Vagina (tissue), 2 donors: ENCODE data around the gene PSMD1.

Experiments
- POLR2A ChIP-seq, 2 donors: fragments of 450-650 bp; IDR thresholded peaks; one replicate each; pipeline ENCODE4 v1.6.1; 2017; ENCODE audit warnings: antibody characterized with exemption in 2 of 2, mild to moderate bottlenecking in 2 of 2, moderate library complexity in 2 of 2
- POLR2AphosphoS5 ChIP-seq, 2 donors: sonication (generic); formaldehyde crosslinking; IDR thresholded peaks; one replicate each; pipeline ENCODE4 v1.9.0; 2017; ENCODE audit warnings: antibody characterized with exemption in 2 of 2, mild to moderate bottlenecking in 2 of 2, low read depth in 1 of 2; ENCODE audit not compliant: insufficient read depth in 1 of 2
- TF ChIP-seq, protein P1 (sequence below), 3 experiments: fragments of 450-650 bp in 2 of 3; fragments of 200-600 bp in 1 of 3; sonication (generic) in 1 of 3; IDR thresholded peaks; one replicate each; pipeline ENCODE4 v1.5.1; 2017 to 2019; ENCODE audit warnings: antibody characterized with exemption in 3 of 3, mild to moderate bottlenecking in 2 of 3, moderate library complexity in 2 of 3

DNA sequence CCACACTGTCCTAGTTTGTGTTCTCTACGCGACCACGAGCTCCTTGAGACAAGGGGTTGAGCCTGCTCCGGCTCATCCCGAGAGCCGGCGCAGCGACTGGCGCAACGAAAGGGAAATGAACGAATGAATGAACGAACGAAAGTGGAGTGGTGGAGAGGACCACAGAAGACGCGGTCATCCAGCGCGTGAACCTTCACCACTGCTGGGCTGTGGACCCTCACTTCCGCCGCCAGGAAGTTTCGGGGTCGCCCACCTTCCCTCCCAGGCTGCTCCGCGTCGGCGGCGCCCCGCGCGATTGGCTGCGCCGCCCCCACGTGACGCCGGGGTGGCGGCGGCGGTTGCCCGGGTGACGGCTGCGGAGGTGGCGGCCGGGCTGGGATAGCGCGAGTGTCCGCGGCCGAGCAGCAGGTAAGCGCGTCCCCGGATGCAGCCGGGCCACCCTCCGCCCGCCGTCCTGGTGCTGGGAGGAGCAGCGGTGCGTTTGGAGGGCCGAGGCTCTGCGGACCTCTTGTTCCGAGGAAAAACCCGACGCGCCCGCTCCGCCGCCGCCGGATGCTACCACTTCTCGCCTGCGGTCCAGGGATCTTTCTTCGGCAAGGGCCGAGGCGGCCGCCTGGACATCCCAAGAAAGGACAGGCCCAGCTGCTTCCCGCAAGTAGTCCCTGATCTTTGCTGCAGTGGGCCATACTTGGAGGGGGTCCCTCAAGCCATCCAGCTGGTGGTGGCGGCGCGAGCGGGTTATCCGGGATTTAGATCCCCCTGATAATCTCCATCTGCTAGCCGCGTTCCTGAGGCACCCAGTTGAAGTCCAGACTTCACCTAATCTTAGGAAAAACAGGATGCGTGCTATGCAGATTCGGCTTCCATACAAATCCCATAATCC is 141.9 kb downstream of the PSMD1 start, which contains the start of gene ARMC9:
- TF ChIP-seq, protein P1, sequence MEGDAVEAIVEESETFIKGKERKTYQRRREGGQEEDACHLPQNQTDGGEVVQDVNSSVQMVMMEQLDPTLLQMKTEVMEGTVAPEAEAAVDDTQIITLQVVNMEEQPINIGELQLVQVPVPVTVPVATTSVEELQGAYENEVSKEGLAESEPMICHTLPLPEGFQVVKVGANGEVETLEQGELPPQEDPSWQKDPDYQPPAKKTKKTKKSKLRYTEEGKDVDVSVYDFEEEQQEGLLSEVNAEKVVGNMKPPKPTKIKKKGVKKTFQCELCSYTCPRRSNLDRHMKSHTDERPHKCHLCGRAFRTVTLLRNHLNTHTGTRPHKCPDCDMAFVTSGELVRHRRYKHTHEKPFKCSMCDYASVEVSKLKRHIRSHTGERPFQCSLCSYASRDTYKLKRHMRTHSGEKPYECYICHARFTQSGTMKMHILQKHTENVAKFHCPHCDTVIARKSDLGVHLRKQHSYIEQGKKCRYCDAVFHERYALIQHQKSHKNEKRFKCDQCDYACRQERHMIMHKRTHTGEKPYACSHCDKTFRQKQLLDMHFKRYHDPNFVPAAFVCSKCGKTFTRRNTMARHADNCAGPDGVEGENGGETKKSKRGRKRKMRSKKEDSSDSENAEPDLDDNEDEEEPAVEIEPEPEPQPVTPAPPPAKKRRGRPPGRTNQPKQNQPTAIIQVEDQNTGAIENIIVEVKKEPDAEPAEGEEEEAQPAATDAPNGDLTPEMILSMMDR (IDR thresholded peaks at IDR 0.05): no peak
- TF ChIP-seq POLR2A (IDR thresholded peaks at IDR 0.05) (no peak), POLR2AphosphoS5 (IDR thresholded peaks at IDR 0.05; ENCODE audit: insufficient read depth in 1 of 2, low read depth in 1 of 2) (peak in 1 of 2 donors; percentile 42)
